Cardiac fibroblast (primary cell): Measurements from ENCODE around the gene NCOA7.

ENCODE experiments used
- DNase-seq, 2 donors: peaks; one replicate each; pipeline versions ENCODE4 v3.0.0 to v3.0.0-alpha.2; 2010; ENCODE audit warnings: low read depth in 2 of 2
- H3K4me3 ChIP-seq, 2 donors: replicated peaks in 1 of 2; 1 replicate in 1 of 2; 2 replicates in 1 of 2; pipeline ENCODE4 v1.5.1; 2011; ENCODE audit warnings: low read depth in 2 of 2, low read length in 2 of 2, mild to moderate bottlenecking in 2 of 2, moderate library complexity in 1 of 2
- CTCF ChIP-seq: IDR thresholded peaks from one replicate; pipeline ENCODE4 v1.5.1; 2011; ENCODE audit warnings: low read depth, mild to moderate bottlenecking, low read length, inconsistent platforms

The NCOA7 gene

GRCh38 chr6:125812394-125813292 lies 21.9 kb downstream of the NCOA7 start:
- TF ChIP-seq CTCF: no peak
- DNase-seq: peak; percentile 96 to 97
- H3K4me3 ChIP-seq: peak overlapping the region; percentile 19 to 46

DNA sequence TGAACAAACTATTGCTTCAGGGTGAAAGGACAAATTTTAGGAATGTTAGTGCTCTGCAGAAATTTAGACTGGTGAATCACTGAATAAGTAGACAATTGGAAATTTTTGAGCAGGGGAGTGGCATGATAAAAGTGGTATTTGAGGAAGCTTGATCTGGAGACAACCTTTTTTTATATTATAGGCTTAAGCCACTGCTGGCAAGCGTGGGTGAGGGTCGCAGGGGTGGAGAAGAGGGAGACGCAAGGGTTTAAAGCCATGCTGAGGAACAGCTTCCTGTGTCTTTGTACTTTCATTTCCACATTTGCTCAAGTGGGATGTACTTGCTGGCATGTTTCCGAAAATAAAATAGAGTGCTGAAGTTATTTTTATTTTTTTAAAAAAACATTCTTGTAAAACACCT lies 23.7 kb downstream of the NCOA7 start:
- no peak for TF ChIP-seq CTCF
- peak in 1 of 2 donors; percentile 43 for DNase-seq
- peak overlapping the region in 1 of 2 donors; percentile 11 for H3K4me3 ChIP-seq

DNA sequence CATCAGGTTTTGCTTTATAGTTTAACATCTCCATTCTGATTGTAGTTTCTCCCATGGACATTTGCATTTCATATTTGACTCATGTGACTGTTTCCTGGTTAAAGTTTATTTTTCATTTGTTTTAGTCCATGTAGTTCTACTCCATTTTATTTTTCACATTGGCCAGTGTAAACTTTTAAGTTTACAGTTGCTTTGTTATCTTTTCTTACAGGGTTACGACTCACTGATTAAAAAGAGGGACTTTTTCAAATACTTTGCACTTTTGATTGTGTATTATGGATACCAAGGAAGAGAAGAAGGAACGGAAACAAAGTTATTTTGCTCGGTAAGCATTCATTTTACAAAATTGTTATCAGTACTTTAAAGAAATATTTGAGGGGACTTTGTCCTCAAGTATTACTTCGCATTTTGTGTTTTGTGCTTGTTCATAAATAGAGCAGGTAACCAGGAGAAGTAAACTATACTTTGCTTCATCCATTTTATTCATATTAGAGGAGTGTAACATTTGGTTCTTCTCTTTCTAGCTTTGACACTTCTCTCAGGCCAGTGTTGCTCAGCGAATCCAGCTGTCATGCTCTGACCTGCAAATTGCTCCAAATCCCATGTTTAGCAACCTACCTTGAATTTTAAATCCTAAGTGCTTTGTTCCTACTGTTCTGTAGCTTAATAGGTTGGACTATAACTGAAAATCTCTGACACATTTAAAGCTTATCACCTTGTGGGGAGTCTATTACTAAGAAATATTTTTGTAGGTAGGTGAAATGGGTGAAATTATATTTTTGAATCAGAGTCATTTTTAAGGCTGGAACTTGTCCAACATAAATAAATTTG lies 24.5 kb downstream of the NCOA7 start:
- H3K4me3 ChIP-seq: no peak overlapping the region
- no peak for TF ChIP-seq CTCF

GRCh38 chr6:125816828-125817280 lies 26.1 kb downstream of the NCOA7 start:
- TF ChIP-seq CTCF: no peak
- no peak overlapping the region for H3K4me3 ChIP-seq
- DNase-seq: peak in 1 of 2 donors; percentile 42

More for the DNA sequence above, 24.5 kb downstream of the NCOA7 start:
- DNase-seq: no peak

GRCh38 chr6:125818225-125818657 lies 27.5 kb downstream of the NCOA7 start:
- H3K4me3 ChIP-seq: no peak overlapping the region
- no peak for TF ChIP-seq CTCF
- no peak for DNase-seq

DNA sequence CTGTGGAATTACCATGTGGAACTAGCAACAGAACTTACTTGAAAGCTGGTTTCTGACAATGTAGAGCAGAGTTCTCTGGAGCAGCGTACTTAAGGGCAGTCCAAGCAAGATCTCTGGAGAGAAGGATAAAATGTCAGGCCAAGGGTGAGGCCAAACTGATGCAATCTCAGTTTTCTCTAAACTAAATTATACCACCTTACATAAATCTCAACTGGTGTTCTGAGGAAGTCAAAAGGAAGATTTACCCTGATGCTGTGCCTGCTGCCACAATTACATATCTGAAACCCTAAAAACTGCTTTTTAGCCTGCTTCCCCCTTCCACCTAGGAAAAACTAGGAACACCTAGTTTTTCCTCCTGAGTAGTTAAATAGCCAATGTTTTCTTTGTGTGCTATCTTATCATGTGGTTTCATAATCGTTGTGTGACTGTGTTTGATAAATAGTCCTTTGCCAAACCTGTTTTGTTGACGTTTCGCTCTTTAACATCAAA lies 28.1 kb downstream of the NCOA7 start:
- H3K4me3 ChIP-seq: no peak overlapping the region
- TF ChIP-seq CTCF: no peak
- peak; percentile 26 to 62 for DNase-seq
